DMS 273 treated with DMSO at 0.1 percent for 48 hours (cell line): Measurements from ENCODE around the gene SBDS.
"Not testable (repeated sequence)": the region's sequence is repeated elsewhere in the genome, so short reads cannot be mapped to it uniquely, and the experiment has no call there.

Experiments
- DNase-seq: peaks from one replicate; lab custom pipeline; 2025; lab: John Stamatoyannopoulos, UW

The SBDS gene

GRCh38 chr7:66995050-66995776 lies at the start of gene SBDS:
Gene SBDS (minus strand): TSS chr7:66995586. CDS start chr7:66995417, 169 bp downstream.
- peak; percentile 97 for DNase-seq

GRCh38 chr7:67043559-67043930 lies 48.2 kb upstream of the SBDS start:
- DNase-seq, result not testable (repeated sequence)

- peak; percentile 41 for DNase-seq
Measured at GRCh38 chr7:67042781-67043558, 47.6 kb upstream of the SBDS start.

- DNase-seq, result not testable (repeated sequence)
Measured at GRCh38 chr7:67040832-67041231, 45.4 kb upstream of the SBDS start.

- peak; percentile 58 for DNase-seq
Measured at GRCh38 chr7:67036432-67037395, 41.3 kb upstream of the SBDS start.

- no peak for DNase-seq
Measured at GRCh38 chr7:67033251-67033650, 37.9 kb upstream of the SBDS start.

GRCh38 chr7:67031685-67032084 lies 36.3 kb upstream of the SBDS start:
- not testable (repeated sequence) for DNase-seq

- DNase-seq, result not testable (repeated sequence)
Measured at GRCh38 chr7:67025459-67025858, 30.1 kb upstream of the SBDS start.

GRCh38 chr7:67022511-67022910 lies 27.1 kb upstream of the SBDS start:
- no peak for DNase-seq

GRCh38 chr7:67021260-67021659 lies 25.9 kb upstream of the SBDS start:
- DNase-seq, result no peak

GRCh38 chr7:67019562-67020390 lies 24.4 kb upstream of the SBDS start:
- DNase-seq, result peak; percentile 86

GRCh38 chr7:67018940-67019339 lies 23.6 kb upstream of the SBDS start:
- DNase-seq, result no peak

- not testable (repeated sequence) for DNase-seq
Measured at GRCh38 chr7:67017971-67018370, 22.6 kb upstream of the SBDS start.

- DNase-seq, result not testable (repeated sequence)
Measured at GRCh38 chr7:67014076-67014622, 18.8 kb upstream of the SBDS start.

- not testable (repeated sequence) for DNase-seq
Measured at GRCh38 chr7:67009677-67010076, 14.3 kb upstream of the SBDS start.

- no peak for DNase-seq
Measured at GRCh38 chr7:67008260-67008659, 12.9 kb upstream of the SBDS start.

- DNase-seq, result no peak
Measured at GRCh38 chr7:67006965-67007364, 11.6 kb upstream of the SBDS start.

- DNase-seq, result not testable (repeated sequence)
Measured at GRCh38 chr7:67004145-67004544, 8.8 kb upstream of the SBDS start.

- DNase-seq, result peak; percentile 11
Measured at GRCh38 chr7:67000601-67001258, 5.3 kb upstream of the SBDS start.

- peak; percentile 98 for DNase-seq
Measured at GRCh38 chr7:66996444-66997191, 1.2 kb upstream of the SBDS start, which contains the start of gene TYW1. Gene TYW1 (plus strand): TSS chr7:66996833. CDS start chr7:66996979, 146 bp downstream.
